Activated CD4-positive, alpha-beta T cell treated with anti-CD3 and anti-CD28 coated beads, Interleukin-2, amount 50 U/mL, for 24 hours (primary cell): ENCODE results near the gene IGFBP4.

Experiments used
- DNase-seq, 2 donors: peaks; one replicate each; pipeline ENCODE4 v3.0.0-alpha.2; 2020; ENCODE audit warnings: low read depth in 1 of 2, low spot score in 1 of 2

The IGFBP4 gene

GRCh38 chr17:40470932-40471828 is 27.9 kb downstream of the IGFBP4 start:
- no peak for DNase-seq

DNA sequence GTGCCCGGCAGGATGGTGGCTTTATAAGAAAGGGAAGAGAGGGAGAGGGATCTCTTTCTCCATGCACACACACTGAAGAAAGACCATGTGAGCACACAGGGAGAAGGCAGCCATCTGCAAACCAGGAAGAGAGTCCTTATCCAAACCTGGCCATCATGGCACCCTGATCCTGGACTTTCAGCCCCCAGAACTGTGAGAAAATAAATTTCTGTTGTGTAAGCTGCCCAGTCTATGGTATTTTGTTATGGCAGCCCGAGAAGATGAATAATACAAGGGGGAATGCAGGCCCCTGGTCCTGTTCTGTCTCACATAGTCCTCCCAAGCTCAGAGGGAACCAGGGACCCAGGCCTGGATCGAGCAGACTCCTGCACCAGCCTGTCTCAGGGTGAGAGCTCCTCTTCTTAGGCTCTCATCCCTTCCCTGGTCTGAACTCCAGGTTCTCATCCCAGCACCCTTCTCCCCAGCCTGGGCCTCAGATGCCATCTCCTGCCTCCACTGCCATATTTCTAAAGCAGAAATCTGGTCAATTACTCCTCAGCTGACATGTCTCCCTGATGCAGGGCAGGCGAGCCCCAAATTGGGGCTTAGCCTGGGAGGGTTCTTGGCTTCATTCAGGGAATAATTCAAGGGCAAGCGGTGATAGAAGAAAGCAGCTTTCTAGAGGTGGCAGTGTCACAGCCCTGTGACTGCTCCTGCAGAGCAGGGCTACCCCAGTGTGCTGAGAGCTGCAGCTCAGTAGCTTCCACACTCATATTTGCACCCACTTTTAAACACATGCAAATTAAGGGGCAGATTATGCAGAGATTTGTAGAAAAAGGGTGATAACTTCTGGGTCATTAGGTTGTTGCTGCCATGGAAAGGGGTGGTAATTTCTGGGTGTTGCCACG is 28.8 kb downstream of the IGFBP4 start:
- DNase-seq: no peak

DNA sequence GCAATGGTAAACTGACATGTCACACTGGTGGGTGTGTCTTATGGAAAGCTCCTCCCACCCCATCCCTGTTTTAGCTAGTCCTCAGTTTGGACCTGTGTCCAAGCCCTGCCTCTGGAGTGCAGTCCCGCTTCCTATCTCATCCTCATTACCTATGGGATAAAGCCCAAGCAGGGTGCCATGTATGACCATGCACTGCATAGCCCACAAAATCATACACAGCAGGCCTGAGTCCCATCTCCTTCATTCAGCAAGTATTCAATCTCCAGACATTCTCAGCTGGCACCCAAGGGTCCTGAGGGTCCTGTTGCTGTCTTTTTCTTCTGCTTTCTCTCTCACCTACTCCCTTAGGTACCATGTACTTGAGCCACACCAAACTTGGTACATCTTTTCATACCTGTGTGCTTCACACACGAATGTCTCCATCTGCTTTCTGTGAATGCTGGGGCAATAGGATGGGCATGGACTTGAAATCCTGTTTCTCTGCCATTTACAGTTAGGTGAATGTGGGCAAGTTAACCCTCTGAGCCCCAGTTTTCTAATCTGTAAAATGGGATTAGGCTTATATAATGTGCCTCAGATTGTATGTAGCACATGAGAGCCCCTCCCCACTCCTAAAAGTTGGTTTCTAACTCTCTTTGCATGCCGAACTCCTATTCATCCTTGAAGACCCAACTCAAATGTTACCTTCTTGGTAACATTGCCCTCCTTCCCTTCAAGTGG is 29.6 kb downstream of the IGFBP4 start:
- DNase-seq: no peak

DNA sequence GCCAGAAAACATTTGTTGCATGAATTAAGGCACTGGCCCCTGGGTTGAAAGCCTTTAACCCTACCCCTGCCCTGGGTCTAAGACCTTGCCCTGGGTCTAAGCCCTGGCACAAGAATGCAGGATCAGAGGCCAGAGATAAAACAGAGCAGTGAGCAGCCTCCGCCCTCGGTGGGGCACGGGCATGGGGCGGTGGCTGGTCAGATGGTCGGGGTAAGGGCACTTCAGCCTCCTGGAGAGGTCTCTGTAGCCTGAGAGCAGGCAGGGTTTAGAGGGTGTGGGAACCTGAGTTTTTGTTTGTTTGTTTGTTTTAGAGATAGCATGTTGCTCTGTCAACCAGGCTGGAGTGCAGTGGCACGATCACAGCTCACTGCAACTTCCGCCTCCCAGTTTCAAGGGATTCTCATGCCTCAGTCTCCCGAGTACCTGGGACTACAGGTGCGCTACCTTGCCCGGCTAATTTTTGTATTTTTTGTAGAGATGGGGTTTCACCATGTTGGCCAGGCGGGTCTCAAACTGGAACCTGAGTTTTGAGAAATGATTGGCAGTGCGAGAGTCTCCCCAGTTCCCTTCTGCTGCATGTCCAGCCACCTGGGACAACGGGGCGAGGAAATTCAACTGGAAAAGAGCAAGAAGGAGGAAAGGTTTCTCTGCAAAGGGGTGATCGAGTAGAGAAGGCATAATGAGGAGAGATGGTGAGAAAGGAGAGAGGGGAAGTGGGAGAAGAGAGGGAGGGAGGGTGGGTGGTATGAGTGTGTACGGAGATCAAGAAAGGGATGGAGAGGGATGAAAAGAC is 30.5 kb downstream of the IGFBP4 start:
- no peak for DNase-seq

GRCh38 chr17:40474419-40475002 is 31.3 kb downstream of the IGFBP4 start:
- DNase-seq: no peak

GRCh38 chr17:40475234-40475908 is 32.1 kb downstream of the IGFBP4 start:
- DNase-seq: no peak

DNA sequence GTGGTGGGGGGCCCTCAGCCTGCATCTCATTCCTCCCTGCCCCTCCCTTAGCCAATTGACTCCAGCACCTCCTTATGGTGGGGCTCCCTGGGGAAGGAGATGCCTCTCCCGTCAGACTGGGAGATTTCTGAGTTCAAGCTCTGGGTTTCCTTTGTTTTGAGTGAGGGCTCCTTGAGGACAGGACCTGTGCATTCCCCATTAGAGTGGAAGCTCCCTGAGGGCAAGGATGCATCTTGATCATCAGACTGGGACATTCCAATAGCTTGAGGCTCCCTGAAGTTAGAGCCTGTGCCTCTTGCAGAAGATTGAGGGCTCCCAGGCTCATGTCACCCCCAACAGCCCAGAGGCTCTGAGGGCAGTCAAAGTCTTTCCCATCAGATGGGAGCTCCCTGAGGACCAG is 34.5 kb downstream of the IGFBP4 start:
- no peak for DNase-seq

- DNase-seq: no peak
Observed at GRCh38 chr17:40478486-40478885, 35.2 kb downstream of the IGFBP4 start.

DNA sequence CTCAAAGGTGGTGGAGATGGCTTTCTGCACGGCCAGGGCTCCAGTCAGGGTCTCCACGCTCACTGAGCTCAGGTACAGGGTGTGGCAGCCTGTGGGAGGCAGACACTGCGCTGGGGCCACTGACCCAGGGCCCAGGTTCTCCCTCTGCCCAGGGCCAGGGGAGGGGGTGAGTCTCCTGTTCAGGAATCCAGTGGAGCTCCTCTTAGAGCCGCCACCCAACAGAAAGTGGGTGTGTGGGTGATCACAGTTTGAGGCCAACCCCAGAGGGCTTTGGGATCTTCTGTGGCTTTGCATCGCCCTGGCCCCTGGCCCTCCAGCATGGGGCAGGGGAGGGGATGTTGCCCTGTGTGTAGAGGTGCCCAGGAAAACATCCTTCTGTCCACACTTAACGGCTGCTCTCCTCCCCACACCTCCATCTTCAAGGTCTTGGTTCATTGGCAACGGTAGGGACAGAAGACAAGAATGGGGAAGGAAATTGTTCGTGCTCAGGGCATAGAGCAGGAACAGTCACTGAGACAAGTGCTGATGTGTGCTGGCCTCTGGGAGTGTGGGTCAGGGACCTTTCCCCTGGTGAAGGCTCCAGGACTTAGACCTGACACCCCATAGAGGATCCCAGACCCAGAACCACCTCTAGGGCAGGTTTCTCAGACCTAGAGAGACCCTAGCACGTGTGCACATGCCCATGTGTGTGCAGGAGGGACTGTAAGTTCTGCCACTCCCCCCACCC is 36.7 kb downstream of the IGFBP4 start:
- no peak for DNase-seq

DNA sequence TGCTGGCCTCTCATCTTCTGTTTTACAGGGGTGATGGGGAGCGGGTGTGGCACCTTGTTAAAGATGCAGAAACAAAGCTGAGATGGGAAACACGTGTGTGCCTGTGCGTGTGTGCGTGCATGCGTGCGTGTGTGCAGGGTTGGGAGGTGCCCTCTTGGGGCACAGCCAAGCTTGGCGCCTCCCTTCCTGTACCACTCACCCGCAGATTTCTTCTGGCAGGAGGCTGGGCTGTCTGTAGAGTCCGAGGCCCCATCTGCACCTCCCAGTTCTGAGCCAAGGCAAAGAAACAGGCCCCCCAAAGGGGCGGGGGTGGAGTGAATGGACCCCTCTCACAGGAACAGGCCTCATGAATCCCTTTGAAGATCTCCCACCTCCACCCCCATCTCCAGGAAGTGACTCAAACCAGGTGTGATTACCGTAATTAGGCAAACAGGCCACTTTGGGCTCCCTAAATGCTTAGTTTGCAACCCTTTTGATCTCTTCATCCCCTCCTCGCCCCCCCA is 37.3 kb downstream of the IGFBP4 start:
- peak; percentile 64 to 81 for DNase-seq

- DNase-seq: no peak
Observed at GRCh38 chr17:40481106-40481505, 37.9 kb downstream of the IGFBP4 start.

GRCh38 chr17:40482722-40483121 is 39.5 kb downstream of the IGFBP4 start:
- no peak for DNase-seq

GRCh38 chr17:40483679-40484078 is 40.4 kb downstream of the IGFBP4 start:
- no peak for DNase-seq

- DNase-seq: no peak
Observed at GRCh38 chr17:40484285-40484972, 41.2 kb downstream of the IGFBP4 start.

- no peak for DNase-seq
Observed at GRCh38 chr17:40484973-40485530, 41.8 kb downstream of the IGFBP4 start.

DNA sequence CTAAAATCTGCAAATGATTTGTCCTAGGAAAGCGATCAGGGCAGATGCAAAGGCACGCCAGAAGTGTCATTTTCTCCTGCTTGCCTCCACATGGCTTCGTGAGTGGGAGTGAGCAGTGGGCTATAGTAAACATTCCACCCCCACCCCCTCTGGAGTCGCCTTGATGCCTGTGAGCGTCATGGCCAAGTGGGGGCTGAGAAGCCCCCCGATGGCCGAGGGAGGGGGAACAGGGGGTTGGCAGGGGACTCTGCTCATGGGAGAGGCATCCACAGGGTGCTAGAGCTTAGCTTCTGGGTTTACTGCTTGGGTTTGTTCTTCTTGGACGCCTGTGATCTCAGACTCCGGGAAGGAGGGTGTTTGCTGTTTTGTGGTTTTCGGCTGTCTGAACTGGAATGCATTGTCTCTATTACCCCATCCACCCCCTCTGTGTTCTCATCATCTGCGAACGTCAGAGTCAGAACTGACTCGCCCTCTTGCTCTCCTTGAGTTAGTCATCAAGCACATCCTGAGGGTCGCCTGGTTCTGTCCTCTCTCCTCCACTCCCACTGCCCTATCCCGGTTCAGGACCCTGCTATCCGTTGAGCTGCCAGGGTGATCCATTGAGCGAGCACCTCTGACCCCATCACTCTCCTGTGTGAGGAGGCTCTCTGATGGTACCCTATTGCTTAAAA is 42.7 kb downstream of the IGFBP4 start:
- DNase-seq: peak in 1 of 2 donors; percentile 27
